Esophagus squamous epithelium (tissue), 5 donors: Measurements from ENCODE around the gene IMMT. TPM values are rescaled to one million over a fixed set of nuclear protein-coding genes. Genes with fewer than 3 reads are reported as not detected.

Source experiments
- DNase-seq: peaks from one replicate; lab custom pipeline; 2025; lab: John Stamatoyannopoulos, UW
- H3K27ac ChIP-seq, 4 donors: fragments of 200-600 bp; sonication (generic); one replicate each; pipeline ENCODE4 v1.5.1; 2016 to 2019; ENCODE audit warnings: mild to moderate bottlenecking in 1 of 4
- H3K27me3 ChIP-seq, 4 donors: fragments of 200-600 bp; sonication (generic); 1 replicate in 3 of 4; 2 replicates in 1 of 4; pipeline versions ENCODE4 v1.5.1 to v1.6.0; 2017 to 2021; ENCODE audit warnings: antibody characterized with exemption in 1 of 4
- H3K36me3 ChIP-seq, 3 donors: fragments of 200-600 bp; sonication (generic); one replicate each; pipeline ENCODE4 v1.5.1; 2016 to 2019
- H3K4me1 ChIP-seq, 3 donors: fragments of 200-600 bp; sonication (generic); one replicate each; pipeline ENCODE4 v1.5.1; 2017 to 2019
- H3K4me3 ChIP-seq, 4 donors: fragments of 200-600 bp; sonication (generic); 1 replicate in 3 of 4; 2 replicates in 1 of 4; pipeline ENCODE4 v1.5.1; 2016 to 2019; ENCODE audit warnings: mild to moderate bottlenecking in 2 of 4, moderate library complexity in 1 of 4
- H3K9me3 ChIP-seq, 3 donors: fragments of 200-600 bp; sonication (generic); one replicate each; pipeline ENCODE4 v1.5.1; 2016 to 2019
- POLR2A ChIP-seq, 4 donors: fragments of 450-650 bp; IDR thresholded peaks; one replicate each; pipeline ENCODE4 v1.6.1; 2017; ENCODE audit warnings: antibody characterized with exemption in 4 of 4, mild to moderate bottlenecking in 4 of 4, moderate library complexity in 3 of 4
- WGBS, 2 donors: methylation state at CpG; one replicate each; pipeline ENCODE4 v1.1.5; 2018; 5-methylcytosine and 5-hydroxymethylcytosine counted together
- intact Hi-C: fragments of 100-400 bp; cut with DNase I; formaldehyde crosslinking; loops from one replicate; pipeline ENCODE4 v1.15.0; 2022
- total RNA-seq, 4 donors: library from RNA; depleted of rRNA; stranded (reverse); fragments of >200 nt; gene quantifications; one replicate each; pipeline ENCODE4 v1.1.0, GENCODE V29; 2016
- TF ChIP-seq, protein P1 (sequence below), 6 experiments: fragments of 450-650 bp in 4 of 6; fragments of 200-600 bp in 2 of 6; sonication (generic) in 2 of 6; IDR thresholded peaks; one replicate each; pipeline ENCODE4 v1.5.1; 2016 to 2019; ENCODE audit warnings: antibody characterized with exemption in 6 of 6, mild to moderate bottlenecking in 4 of 6, moderate library complexity in 4 of 6
- donor health status: DM: yes; HTN: yes; CAD: no.

Gene IMMT
- total RNA-seq, 4 donors from 2014 or later, result 40.1 to 55.1 (median 49.0) TPM

DNA sequence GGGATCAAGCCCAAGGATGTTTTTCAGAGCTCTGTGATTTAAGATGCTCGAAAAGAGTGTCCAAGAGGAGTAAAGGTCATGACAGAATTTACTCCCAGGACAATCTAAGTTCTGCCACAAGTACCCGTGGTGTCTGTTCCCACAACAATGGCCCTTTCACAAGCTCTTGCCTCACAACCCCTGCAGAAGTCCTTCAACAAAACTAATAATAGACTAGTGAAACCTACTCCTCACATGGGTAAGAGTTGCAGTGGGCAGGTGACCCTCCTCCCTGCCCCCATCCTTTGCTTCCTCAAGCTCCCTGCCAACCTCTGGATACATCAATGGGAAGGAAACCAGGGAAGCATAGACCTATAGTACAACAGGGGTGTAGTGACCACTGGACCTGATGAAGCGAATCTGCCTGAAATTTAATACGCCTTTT is 54.3 kb downstream of the IMMT start:
- no peak for DNase-seq
- H3K36me3 ChIP-seq, result peaks cover 18 to 100% (median 35%) of the 10 kb centered on the region in 3 donors
- WGBS, 2 donors, result 77 to 81% methylated on average over 4 of the region's 4 CpGs

DNA sequence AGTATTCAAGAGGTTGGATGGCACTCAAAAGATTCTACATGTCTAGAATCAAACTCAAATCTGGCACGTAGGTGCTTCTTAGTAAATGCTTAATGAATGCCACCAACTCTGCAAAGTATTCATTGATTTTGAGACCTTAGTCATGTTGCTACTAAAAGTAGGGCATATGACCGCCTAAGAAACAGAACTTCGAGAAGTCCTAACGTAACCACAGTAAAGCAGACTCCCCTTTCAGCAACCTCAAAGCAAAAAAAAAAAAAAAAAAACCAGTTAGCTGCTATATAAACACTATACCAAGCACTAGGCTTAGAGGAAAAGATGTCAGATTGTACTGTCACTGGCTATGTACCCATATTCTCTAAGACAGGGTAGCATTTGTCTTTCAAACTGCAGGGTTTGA is 55.3 kb downstream of the IMMT start:
- no peaks in the 10 kb centered on the region for H3K27me3 ChIP-seq
- no peaks in the 10 kb centered on the region for H3K4me1 ChIP-seq
- no peak for DNase-seq
- no peak for TF ChIP-seq POLR2A (IDR thresholded peaks at IDR 0.05)
- TF ChIP-seq, protein P1, sequence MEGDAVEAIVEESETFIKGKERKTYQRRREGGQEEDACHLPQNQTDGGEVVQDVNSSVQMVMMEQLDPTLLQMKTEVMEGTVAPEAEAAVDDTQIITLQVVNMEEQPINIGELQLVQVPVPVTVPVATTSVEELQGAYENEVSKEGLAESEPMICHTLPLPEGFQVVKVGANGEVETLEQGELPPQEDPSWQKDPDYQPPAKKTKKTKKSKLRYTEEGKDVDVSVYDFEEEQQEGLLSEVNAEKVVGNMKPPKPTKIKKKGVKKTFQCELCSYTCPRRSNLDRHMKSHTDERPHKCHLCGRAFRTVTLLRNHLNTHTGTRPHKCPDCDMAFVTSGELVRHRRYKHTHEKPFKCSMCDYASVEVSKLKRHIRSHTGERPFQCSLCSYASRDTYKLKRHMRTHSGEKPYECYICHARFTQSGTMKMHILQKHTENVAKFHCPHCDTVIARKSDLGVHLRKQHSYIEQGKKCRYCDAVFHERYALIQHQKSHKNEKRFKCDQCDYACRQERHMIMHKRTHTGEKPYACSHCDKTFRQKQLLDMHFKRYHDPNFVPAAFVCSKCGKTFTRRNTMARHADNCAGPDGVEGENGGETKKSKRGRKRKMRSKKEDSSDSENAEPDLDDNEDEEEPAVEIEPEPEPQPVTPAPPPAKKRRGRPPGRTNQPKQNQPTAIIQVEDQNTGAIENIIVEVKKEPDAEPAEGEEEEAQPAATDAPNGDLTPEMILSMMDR (IDR thresholded peaks at IDR 0.05), result no peak
- H3K4me3 ChIP-seq, result no peak overlapping the region
- no peak overlapping the region for H3K27ac ChIP-seq
- WGBS, 2 donors, result 76 to 86% methylated on average over 4 of the region's 4 CpGs
- H3K36me3 ChIP-seq, result peaks cover 18 to 100% (median 45%) of the 10 kb centered on the region in 3 donors
- H3K9me3 ChIP-seq, result no peaks in the 10 kb centered on the region
- intact Hi-C loops, result no loop called here

More for the DNA sequence above, 54.3 kb downstream of the IMMT start:
- no peaks in the 10 kb centered on the region for H3K27me3 ChIP-seq
- H3K4me1 ChIP-seq, result no peaks in the 10 kb centered on the region
- intact Hi-C loops, result no loop called here
- no peak overlapping the region for H3K27ac ChIP-seq
- no peaks in the 10 kb centered on the region for H3K9me3 ChIP-seq
- TF ChIP-seq, protein P1 (IDR thresholded peaks at IDR 0.05), result no peak
- TF ChIP-seq POLR2A (IDR thresholded peaks at IDR 0.05), result no peak
- H3K4me3 ChIP-seq, result no peak overlapping the region

DNA sequence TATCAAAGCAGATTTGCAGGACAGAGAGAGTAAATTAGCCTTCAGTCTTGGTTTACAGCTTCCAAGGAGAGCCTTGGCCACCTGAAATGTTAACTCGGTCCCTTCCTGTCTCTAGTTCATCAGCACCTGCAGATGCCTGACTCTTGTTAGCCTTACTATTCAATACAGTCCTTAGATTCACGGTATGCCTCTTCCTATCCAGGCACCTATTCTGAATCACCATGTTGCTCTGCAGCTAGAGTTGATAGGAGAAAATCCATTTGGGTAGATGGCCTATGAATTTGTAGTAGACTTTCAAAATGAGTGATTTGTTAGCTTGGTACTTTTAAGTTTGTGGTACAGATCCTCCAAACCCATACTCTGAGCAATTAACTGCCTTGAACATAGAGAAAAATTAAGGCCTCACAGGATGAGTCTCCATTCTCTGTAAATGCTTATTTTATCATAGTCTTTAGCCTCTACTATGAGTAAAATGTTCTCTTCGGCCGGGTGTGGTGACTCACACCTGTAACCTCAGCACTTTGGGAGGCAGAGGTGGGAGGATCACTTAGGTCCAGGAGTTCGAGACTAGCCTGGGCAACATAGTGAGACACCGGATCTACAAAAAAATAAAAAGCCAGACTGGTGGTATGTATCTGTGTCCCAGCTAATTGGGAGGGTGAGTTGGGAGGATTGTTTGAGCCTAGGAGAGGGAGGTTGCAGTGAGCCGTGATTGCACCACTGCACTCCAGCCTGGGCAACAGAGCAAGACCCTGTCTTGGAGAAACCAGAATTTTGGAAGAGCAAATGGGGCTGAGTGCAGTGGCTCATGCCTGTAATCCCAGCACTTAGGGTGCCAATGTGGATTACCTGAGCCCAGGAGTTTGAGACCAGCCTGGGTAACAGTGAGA is 56.3 kb downstream of the IMMT start:
- DNase-seq, result no peak
- 92 to 93% methylated on average over 7 of the region's 7 CpGs for WGBS, 2 donors
- no peaks in the 10 kb centered on the region for H3K4me1 ChIP-seq

DNA sequence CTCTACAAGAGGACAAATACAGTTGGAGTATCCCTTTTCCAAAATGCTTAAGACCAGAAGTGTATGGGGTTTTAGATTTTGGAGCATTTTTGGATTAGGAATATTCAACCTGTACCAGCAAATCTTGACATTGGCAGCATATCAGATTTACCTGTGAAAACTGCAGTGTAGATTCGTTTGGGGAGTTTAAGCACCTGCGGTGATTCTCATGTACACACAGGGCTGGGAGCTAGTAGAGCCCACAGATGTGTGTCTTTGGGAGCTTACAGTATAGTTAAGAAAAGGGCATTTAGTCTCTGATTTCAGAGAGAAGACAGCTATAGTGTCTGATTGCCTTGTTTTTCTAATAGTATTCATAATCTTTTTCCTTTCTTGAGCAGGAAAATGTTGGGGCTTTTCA is 59.1 kb downstream of the IMMT start:
- H3K9me3 ChIP-seq, result no peaks in the 10 kb centered on the region
- 82 to 86% methylated on average over 2 of the region's 2 CpGs for WGBS, 2 donors
- H3K27me3 ChIP-seq, result no peaks in the 10 kb centered on the region
- TF ChIP-seq, protein P1 (IDR thresholded peaks at IDR 0.05), result no peak
- TF ChIP-seq POLR2A (IDR thresholded peaks at IDR 0.05), result no peak
- peaks cover 19 to 100% (median 62%) of the 10 kb centered on the region in 3 donors for H3K36me3 ChIP-seq
- H3K27ac ChIP-seq, result no peak overlapping the region
- intact Hi-C loops, result no loop called here
- no peak overlapping the region for H3K4me3 ChIP-seq
- H3K4me1 ChIP-seq, result no peaks in the 10 kb centered on the region
- no peak for DNase-seq

More for the DNA sequence above, 56.3 kb downstream of the IMMT start:
- peaks cover 22 to 100% (median 48%) of the 10 kb centered on the region in 3 donors for H3K36me3 ChIP-seq
- intact Hi-C loops, result no loop called here
- TF ChIP-seq POLR2A (IDR thresholded peaks at IDR 0.05), result no peak
- TF ChIP-seq, protein P1 (IDR thresholded peaks at IDR 0.05), result no peak
- no peak overlapping the region for H3K27ac ChIP-seq
- no peaks in the 10 kb centered on the region for H3K27me3 ChIP-seq
- H3K4me3 ChIP-seq, result no peak overlapping the region
- H3K9me3 ChIP-seq, result no peaks in the 10 kb centered on the region

DNA sequence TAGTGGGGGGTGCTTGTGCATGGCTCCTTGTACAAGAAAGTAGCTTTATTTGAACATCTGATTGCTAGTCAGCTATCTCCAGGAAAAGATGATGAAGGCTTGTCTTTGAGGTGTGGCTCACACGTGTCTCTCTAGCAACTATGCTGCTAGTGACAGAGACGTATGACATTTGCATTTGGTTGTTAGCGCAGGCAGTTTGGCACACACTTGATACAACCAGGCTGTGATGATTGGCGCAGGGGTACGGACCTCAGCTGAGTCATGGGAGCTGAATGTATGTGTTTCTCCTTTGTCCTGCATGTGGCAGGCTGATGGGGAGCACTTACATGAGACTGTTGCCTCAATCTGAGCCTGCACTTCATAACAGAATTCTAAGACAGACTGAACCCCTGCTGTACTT is 59.6 kb downstream of the IMMT start:
- 80 to 85% methylated on average over 4 to 5 of the region's 5 CpGs for WGBS, 2 donors
- intact Hi-C loops, result no loop called here
- H3K9me3 ChIP-seq, result no peaks in the 10 kb centered on the region

More for the DNA sequence above, 59.6 kb downstream of the IMMT start:
- no peak overlapping the region for H3K27ac ChIP-seq
- no peaks in the 10 kb centered on the region for H3K27me3 ChIP-seq
- TF ChIP-seq, protein P1 (IDR thresholded peaks at IDR 0.05), result no peak
- no peak for TF ChIP-seq POLR2A (IDR thresholded peaks at IDR 0.05)
- H3K36me3 ChIP-seq, result peaks cover 19 to 100% (median 62%) of the 10 kb centered on the region in 3 donors
- DNase-seq, result no peak
- H3K4me3 ChIP-seq, result no peak overlapping the region
- H3K4me1 ChIP-seq, result no peaks in the 10 kb centered on the region
